ENCODE data around the gene BMP8A.
"Not testable (repeated sequence)": the region's sequence is repeated elsewhere in the genome, so short reads cannot be mapped to it uniquely, and the experiment has no call there.

The BMP8A gene

GRCh38 chr1:39484564-39484963, 6.9 kb upstream of the BMP8A start:
- DNase-seq: no peak

GRCh38 chr1:39485046-39485803, 6.2 kb upstream of the BMP8A start:
- DNase-seq: no peak

GRCh38 chr1:39488012-39488545, 3.4 kb upstream of the BMP8A start:
- no peak for DNase-seq

DNA sequence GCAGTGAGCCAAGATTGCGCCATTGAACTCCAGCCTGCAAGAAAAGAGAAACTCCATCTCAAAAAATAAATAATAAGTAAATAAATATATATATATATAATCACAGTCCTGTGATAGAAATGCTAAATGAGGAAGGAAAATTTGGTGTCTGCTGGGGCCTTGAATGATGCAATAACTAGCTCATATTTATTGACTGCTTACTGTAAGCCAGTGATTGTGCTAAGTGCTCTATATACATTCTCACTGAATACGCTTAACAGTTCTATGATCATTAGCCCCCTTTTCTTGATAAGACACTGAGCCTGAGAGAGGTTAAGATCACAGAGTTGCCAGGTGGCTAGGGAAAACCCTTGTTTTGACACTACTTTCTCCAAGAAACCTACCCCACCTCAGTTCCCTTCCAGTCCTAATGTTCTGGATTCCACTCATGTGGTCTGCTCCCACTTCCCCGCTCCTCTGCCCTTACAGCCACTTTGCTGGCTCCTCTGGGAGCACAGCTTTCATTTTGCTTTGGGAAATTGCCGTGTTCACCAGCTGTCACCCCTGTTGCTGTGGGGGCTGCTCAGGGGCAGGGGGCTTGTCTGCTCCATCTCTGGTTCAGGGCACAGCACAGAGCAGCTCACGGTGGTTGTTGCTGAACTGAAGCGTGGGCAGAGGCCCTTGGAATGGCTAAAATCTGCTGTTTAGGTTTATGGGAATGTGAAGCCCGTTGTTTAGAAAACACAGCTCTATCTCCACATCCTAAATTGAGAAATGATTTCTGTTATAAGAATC, 2.5 kb upstream of the BMP8A start:
- DNase-seq: no peak

DNA sequence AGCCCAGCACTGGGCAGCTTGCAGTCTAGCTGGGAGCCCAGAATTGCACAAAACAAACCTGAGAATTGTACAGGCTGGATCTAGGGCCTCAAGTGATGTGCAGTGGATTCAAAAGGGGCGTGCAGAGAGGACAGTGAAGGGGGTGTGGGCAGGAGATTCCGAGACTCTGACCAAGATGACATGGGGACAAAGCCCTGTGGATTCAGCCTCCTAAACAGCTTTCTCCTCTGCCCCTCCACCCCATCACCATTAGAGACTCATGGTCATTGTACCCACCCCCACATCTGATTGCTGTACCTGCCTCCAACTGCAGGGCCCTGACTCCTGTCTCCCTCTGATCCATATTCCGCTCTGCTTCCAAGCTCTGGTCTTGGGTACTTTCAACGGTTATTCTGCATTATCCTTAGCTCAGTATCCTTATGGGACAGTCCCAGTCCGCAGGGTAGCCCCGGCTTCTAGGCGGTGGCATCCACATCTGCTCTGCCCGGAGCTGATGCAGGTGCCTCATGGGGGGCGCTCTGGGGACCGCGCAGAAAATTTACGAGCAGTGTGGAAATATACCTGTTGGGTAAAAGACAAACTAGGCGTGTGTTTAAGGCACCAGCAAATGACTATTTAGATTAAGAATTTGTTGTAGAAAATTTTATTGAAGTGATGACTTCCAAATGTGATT, 1.7 kb upstream of the BMP8A start:
- no peak for DNase-seq

GRCh38 chr1:39490596-39491145, 765 bp upstream of the BMP8A start:
- peak; percentile 75 for DNase-seq

GRCh38 chr1:39492118-39493042, 944 bp downstream of the BMP8A start:
- DNase-seq: not testable (repeated sequence)

- not testable (repeated sequence) for DNase-seq
Observed at GRCh38 chr1:39493043-39493810, 1.8 kb downstream of the BMP8A start.

DNA sequence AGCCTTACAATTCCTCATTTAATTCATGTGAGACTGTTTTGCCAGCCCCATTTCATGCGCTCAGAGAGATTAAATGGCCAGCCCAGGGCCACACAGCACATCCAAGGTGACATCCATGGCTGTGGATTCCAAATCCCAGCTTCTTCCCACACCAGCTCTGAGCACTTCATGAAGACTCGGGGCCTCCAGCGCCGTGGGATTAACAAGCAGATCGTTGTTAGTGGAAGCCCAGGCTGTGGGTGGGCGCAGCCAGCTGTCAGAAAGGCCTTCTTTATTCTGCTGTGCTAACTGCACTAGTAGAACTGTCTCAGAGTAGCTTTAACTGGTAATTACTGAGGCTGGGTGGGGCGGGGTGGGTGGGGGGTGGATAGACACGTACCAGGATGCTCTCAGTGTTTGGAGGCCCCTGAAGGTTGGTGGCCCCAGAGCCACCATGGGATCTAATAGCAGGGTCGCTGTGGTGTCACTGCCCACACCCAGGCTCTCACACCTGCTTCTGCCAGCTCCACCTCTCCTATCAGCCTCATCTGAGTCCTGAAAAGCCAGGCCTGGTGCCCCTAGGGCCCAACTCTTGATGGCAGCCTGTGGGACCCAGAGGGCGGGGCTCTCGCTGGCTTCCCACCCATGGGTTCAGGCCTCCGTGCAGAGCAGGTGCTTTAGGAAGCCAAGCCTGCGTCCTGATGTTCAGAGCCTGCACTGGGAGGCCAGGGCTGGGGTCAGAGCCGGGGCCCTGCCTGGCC, 3.4 kb downstream of the BMP8A start:
- no peak for DNase-seq

DNA sequence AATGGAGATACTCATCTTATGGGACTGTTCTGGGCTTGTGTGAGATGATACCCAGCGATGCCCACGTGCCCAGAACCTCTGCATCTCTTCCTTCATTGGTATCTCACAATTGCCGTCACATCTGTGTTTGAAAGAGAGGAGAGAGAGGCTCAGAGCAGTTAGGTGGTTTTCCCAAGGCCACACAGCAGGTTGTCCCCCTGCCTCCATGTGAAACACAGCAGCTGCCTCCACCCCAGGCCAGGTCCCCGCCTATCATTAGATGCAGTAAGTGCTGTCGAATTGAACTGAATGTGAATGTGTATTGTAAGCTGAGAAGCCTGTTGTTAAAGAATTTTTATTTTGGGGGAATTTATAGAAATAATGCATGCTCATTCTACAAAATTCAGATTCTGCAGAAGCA, 5.1 kb downstream of the BMP8A start:
- not testable (repeated sequence) for DNase-seq

DNA sequence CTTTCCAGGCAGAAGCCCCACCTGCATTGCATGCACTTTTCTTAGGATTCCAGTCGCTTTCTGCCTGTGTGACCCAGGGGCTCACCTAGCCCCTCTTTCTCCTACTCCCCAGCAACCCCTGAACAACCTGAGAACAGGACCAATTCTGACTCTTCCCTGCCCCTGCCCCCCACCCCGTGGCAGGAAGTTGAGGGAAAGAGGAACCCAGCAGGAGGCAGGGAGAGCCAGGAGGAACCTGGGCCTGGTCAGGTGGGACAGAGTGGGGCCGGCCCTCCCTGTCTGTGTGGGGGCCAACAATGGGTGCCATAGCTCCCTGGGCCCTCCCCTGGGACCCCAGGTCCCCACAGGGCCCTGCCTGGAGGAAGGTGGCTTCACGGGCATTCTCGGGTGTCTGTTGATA, 6.1 kb downstream of the BMP8A start:
- no peak for DNase-seq

DNA sequence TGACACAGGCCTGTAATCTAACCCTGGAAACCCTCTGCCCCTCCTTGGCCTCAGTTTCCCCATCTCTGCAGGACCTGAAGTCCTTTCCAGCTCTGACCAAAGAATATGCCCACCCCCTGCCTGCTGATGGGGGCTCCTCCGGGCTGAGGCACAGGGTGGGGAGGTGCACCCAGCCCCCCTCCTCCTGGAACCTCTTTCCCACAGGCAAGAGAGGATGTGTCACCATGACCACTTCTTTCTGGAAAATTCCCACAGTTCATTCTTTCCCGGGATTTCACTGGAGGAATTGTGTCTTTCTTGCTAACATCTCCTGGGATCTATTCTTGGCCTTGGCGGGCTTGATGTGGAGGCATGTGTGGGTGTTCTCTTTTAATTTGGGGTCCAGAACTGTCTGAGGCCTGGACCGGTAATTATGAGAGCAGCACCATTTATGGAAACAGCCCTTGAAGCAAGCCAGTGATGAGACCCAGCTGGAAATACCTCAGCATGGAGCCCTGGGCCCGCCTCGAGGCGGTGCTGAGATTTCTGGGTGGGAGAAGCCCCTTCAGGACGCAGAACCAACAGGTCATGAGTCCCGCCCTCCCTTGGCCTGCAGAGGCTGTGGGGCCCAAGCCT, 6.8 kb downstream of the BMP8A start:
- not testable (repeated sequence) for DNase-seq

GRCh38 chr1:39498821-39499220, 7.4 kb downstream of the BMP8A start:
- DNase-seq: not testable (repeated sequence)

DNA sequence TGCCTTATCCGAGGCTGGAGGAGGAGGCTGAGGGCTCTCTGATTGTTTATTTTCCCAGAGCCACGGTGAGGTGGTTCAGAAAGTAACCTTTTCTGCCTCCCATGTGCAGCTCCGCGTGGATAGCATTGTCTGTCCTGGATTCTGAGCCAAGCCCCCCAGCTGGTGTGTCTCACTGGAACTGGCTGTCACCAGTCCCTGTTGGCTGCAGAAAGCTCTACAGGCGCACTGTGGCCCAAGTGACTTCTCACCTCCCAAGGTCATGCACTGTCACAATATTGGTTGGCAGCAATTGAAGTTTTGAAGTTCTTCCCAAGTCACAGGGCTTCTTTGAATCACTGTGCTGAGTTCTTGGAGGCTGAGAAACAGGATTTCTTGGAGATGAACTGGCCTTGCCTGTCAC, 8.2 kb downstream of the BMP8A start:
- no peak for DNase-seq

DNA sequence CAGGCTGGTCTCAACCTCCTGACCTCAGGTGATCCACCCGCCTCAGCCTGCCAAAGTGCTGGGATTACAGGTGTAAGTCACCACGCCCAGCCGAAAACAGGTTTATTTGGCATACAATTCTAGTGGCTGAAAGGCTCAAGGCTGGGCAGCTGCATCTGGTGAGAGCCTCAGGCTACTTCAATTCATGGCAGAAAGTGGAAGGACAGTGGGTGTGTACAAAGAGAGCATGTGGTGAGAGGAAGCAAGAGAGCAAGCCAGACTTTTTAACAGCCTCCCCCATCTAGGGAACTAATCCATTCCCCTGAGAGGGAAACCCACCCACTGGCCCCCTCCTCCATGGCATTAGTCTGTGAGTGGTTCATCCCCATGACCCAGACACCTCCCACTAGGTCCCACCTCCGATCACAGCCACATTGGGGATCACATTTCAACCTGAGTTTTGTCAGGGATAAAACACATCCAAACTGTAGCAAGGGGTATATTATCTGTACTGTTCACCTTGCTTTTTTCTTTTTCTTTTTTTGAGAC, 9.5 kb downstream of the BMP8A start:
- no peak for DNase-seq

GRCh38 chr1:39501666-39502065, 10.2 kb downstream of the BMP8A start:
- DNase-seq: no peak

DNA sequence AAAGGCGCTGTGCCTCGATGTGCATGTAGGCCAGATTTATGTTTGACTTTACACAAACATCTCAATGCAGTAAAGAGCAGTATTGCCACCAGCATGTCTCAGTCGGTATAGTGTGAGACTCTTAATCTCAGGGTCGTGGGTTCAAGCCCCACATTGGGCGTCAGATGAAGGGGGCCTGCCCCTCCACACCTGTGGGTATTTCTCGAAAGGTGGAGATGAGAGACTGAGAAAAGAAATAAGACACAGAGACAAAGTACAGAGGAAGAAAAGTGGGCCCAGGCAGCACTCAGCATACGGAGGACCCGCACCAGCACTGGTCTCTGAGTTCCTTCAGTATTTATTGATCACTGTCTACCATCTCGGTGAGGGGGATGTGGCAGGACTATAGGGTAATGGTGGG, 13.0 kb downstream of the BMP8A start:
- DNase-seq: not testable (repeated sequence)

DNA sequence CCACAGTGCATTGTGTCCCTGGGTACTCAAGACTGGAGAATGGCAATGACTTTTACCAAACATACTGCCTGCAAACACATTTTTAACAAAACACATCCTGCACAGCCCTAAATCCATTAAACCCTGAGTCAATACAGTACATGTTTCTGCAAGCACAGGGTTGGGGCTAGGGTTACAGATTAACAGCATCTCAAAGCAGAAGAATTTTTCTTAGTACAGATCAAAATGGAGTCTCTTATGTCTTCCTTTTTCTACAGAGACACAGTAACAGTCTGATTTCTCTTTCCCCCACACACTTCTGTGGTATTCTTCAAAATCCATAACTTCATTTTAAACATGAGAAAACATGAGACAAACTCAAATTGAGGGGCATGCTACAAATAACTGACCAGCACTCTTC, 13.9 kb downstream of the BMP8A start:
- DNase-seq: no peak

DNA sequence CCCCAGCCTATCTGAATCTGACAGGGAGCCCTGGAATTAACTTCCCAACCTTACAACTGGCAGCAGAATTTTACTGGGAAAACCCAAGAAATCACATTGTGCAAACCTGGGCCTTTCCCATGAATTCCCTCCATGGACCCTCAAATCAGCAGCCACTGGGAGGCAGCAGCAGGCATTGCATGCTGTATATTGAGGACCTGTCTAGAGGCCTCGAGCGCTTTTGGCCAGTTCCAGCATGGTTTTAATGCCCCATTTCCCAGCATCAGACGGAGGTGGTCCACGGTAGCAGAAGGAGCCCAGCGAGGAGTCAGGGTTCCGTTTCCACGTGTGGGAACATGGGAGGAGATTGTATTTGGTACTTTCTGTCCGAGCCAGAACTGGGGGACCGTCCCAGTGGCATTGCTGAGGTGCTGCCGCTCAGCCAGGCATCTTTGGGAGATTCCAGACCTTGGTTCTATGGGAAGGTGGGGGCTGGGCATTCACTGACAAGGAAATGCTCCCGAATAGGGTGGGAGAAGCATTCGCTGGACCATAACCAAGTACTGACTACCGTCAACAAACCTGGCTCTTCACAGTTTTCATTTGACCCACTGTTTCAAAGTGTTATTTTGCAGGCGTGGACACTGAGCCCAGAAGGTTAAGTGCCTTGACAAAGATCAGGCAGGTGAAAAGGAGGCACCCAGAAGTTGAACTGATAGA, 15.9 kb downstream of the BMP8A start:
- DNase-seq: peak; percentile 73
